T1000 (cell line): Measurements from ENCODE around the gene AMER1.
"Not testable (repeated sequence)": the region's sequence is repeated elsewhere in the genome, so short reads cannot be mapped to it uniquely, and the experiment has no call there.

Experiments used
- DNase-seq: peaks from one replicate; lab custom pipeline; 2025; ENCODE audit warnings: mixed read lengths; lab: John Stamatoyannopoulos, UW

AMER1 gene

DNA sequence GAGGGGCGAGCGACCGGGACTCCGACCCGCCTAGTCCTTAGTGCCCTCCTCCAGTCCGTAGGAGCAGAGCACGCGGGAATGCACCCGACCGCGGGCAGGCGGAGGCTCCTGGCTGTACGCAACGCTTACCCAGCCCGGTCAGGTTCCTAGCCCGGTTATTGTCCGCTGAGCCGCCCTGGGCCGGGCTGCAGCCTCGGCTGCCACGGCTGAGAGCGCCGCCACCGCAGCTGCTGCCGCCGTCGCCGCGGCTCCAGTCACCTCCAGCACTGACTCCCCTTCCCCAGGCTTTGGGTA, at the start of gene AMER1:
Gene AMER1 (minus strand): TSS at position 268 of the 294 bp plus-strand sequence. CDS start 12,422 bp downstream, outside the sequence.
- no peak for DNase-seq

DNA sequence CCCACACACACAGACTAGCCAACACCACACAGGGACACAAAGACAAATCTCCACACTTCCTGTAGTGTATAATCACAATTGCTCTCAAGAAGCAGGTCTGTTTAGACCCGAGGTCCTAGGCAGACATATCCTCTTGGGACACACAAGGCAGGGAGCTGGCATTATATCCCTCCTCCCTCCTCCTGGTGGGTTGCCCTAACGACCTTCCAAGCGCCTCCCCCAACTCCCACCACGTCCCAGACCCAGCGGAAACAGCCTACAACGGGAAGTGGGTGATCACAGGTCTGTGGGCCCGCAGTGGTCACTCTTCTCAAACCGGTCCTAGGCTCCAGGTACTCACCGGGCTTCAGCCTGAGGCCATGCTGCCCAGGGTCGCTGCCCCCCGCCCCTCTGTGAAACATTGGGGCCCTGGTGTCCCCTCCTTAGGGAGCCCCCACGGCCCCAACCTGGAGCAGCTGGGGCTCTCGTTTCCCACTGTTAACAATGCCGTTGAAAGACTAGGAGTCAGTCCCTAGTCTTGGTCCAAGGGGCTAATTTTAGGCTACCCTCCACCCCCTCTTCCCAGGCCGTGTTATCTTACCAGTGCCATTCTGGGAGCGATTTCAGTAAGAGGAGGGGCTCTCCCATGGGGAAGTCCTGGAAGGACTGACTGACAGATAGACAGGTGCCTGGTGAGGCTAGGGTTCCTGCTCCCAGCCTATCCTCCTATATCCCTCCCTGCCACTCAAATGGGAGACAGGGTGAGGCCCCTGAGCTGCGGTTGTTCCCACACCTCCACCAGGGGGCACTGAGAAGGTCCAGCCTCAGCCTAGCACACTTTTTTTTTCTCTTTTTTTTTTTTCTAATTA, 24.8 kb upstream of the AMER1 start, which contains the start of gene ASB12:
Gene ASB12 (minus strand): TSS at position 485 of the 848 bp plus-strand sequence. CDS start 4,957 bp downstream, outside the sequence.
- DNase-seq = no peak

DNA sequence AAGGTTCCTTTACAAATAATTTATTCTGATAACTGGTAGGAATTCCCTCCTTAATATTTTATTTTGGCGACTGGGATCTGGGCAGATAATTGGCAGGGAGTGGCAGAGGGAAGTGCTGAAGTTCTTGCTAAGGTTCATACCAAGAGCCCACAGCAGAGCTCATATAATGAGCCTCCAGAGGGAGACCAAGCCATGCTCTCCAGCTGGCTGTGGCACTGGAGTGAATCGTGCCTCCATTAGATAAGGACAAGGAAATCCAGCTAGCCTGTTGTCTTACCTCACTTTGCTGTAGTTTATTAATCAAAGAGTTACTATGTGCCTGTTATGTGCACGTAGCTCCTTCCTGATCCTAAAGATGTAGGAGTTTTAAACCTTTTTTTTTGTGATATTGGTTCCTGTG, 23.6 kb upstream of the AMER1 start:
- no peak for DNase-seq

DNA sequence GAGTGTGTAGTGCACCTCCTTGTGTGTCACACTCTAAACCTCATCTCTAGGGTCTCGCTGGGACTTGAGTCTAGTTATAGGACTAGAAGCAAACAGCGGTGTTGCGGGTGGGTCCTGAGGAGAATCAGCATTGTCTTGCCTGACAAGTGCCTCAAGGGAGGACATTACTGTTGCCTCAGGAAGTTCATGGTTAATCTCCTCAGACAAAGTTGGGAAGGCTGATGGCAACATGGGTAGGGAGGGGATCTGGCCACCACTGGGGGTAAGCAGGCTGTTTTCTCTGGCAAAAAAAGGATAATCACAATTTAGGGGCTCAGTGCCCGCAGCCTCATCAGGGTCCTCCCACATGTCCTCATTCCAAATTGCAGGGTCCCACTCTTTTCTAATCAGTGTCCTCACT, 12.5 kb upstream of the AMER1 start:
- DNase-seq = no peak

DNA sequence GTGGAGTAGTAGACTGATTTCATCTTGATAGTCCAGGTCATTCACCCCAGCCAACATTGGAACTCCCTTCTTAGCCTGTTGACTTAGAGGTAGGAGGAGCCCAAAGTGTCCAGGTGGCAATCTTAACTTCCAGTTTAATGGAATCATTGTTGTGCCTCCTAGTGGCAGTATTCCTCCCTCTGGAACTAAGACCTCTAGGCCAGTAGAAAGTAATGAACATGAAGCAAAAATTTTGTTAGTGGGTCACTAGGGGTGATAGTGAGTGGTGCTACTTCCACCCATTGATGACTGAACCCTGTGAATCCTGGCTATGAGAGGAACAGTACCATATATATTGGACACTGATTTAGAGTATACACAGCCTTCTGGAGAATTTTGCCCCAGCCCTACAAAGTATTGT, 8.5 kb upstream of the AMER1 start:
- DNase-seq = not testable (repeated sequence)

DNA sequence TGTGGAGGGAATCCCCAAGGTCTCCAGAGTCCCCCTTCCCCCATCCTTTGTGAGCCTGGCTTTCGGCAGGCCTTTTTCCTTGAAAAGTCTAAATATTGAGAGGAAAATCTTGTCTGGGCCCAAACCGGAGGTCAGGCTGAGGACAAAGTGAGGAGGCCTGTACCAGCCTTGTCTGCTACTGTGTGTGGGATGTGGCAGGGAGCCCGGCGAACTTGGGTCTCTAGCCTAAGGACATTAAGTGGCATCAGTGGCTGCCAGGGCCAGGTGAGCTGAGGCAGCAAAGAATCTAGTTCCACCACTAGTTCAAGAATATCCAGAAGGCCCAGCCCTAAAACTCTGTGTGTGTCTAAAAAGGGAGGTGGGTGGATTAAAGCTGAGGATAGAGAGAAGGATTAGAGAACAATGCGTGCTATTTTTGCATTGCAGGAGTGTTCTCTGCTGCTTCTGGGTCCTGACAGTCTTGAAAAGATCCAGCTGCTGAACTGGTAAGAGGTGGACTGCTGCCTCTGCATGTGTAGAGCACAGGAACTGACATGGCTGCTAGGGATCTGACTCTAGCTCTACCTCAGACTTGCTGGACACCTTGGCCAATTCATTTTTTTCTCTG, 1.2 kb upstream of the AMER1 start:
- DNase-seq = no peak

DNA sequence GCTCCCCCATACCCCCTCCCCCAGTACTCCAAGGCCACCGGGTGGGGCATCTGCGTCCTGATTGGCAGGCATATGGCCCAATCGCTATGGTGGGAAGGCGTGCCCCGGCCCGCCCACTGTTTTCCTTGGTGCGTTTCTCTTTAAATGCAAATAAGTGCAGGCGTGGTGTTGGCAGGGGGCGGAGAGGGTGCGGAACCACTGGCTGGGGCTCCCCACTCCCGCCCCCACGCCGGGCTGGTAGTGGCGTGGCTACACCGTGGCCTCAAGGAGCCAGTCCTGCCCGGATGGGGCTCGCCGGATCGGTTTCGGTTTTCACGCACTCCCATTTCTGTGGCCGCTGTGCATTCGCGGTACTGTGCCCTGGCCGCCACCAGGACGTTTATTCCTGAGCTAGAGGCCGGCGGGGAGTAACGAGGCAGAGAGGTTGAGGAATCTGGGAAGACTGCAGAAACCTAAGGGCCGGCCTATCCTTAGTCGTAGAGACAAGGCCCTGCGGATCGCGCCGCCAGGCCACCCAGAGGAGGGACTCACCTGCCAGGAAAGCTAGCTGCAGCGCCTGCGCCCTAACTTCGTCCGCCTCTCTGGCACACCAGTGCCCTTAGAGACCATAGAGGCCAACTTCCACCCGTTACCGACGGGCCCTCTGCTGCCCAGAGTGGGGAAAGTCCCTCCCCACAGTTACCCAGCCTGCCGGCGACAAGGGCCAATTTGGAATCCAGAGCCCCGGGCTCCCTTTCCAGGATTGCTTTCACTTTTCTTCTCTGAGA, 410 bp upstream of the AMER1 start:
- peak; percentile 89 for DNase-seq

DNA sequence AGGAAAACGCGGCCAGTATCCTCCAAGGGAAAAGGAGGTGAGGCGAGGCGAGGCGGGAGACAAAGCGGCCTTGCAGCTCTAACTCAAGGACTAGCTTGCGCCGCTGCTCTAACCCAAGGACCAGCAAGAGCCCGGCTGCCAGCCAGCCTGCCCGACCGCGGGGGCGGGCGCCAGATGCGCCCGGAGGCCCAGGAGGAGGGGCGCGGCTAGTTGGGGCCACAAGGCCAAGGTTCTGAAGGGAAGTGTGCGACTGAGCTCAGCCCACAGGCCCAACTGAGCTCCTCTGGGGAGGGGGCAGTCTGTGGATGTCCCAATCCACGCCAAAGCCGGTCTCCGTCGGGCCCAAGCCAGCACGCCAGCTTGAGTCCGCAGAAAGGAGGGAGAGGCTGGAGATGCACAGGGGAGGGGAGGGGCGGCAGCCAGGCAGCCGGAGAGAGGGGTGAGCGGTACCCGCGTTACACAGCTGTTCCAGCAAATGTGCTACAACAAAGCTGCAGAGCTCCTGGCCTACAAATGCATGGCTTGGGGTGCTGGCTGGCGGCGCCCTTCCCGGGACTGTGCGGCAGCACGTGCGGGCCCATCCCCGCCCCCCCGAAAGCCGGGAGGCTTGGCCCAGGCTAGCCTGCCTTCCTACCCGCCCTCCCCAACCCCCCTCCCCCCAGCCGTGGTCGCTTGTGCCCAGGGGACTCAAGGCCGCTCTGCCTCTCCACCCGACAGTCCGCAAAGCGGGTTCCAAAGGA, 637 bp downstream of the AMER1 start:
- no peak for DNase-seq

DNA sequence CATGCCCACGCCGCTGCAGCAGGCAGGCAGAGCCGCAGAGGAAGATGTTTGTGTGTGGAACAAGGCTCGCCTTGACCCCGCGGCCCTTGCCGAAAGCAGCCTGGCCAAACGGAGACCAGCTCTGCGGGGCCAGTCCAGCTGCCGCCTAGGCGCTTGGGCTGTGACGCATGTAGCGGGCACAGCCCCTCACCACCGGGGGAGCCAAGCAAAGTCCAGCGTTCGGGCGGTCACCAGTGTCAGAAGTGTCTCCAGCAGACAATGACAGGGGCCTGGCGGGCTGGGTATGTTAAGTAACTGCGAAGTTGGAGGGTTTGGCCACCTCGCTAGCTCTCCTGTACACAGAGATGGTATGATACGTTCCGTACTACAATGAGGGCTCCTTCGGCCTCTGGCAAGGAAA, 1.3 kb downstream of the AMER1 start:
- DNase-seq = no peak

DNA sequence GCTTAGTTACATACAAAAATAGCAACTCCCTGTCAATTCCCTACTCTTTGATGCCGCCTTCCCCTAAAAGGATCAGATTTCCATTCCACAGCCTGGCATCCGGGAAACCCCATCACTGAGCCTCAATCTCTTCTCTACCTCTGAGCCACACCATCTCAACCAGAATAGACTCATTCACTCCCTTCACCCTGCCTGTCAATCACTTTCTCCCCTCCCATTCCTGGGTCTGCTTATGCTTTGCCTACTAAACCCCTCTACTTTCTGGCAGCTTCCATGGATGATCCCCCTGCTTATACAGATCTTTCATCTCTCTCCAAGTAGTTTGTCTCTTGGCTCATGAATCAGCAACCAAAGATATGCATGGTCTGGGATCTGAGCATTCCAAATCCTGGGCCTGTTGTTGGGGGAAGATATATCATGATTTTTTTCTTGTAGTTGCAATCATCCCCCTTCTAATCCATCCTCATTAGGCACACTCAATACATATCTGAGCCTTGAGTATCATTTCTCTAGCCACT, 2.6 kb downstream of the AMER1 start:
- no peak for DNase-seq

DNA sequence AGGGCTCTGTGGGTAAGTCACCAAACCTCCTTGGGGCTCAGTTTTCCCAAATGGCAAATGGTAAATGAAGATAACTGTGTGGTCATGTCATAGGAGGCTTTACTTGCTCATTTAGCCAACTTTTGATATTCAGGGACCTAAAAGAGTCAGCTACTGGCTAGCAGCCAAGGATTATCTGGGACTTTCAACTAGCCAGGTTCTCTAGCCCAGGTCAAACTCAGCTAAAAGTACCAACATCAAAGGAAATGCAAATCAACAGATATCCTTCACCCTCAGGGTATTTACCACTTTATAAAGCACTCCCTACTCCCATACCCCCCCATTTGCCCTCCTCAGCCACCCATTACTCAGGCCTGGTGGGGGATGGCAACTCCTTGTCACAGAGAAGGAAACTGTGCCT, 7.5 kb downstream of the AMER1 start:
- no peak for DNase-seq

DNA sequence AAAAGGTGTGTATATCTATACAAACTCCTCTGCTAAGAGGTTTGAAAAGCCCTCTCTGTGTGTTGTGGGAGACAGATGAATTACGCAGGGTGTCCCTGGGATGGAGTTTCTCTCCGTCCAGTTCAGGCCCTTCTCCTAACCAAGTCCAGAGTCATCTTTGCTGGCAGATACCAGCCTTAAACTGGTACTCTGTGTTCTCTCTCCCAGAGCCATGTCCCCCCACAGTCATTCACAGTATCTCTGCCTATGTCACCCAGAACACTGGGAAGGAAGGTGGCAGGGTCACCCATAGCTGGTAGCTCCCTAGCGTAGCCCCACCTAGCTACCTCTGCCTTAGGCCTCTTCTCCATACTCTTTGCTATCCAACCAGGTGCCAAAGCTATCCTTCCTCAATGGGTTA, 8.9 kb downstream of the AMER1 start:
- DNase-seq = no peak

DNA sequence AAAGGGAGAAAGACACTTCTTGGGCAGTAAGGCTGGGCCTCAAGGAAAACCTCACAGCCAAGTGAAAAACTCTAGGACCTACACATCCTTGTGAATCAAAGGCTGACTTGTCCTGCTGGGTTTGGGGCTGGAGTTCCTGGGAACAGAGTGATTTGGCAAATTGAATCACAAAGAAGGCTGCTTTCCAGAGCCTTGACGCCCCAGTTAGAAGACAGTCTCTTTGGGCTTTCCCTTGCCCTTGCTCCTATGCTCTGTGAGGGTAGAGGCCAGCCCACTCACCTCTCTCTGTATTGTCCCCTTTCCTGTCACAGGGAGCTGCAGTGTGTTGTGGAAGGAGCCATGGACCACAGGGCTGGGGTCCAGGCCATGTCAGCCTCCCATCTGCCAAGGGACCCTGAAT, 9.6 kb downstream of the AMER1 start:
- no peak for DNase-seq

DNA sequence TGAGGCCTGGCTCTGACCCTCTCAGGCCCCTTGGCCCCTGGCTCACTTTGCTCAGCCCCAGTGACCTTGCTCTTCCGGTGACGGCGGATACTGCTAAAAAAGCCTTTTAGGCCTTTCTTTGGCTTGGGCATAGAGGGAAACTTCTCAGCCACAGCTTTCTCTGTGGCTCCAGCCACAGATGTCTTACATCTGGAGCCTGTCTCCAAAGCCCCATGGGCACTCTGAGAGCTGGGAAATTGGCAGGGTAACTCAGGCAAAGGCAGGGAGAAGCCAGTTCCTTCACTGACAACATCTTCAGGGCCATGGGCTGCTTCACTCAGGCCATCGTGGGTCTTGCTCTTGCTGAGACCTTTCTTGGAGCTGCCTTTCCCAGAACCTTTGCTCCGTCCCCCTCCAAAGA, 12.8 kb downstream of the AMER1 start:
- no peak for DNase-seq

DNA sequence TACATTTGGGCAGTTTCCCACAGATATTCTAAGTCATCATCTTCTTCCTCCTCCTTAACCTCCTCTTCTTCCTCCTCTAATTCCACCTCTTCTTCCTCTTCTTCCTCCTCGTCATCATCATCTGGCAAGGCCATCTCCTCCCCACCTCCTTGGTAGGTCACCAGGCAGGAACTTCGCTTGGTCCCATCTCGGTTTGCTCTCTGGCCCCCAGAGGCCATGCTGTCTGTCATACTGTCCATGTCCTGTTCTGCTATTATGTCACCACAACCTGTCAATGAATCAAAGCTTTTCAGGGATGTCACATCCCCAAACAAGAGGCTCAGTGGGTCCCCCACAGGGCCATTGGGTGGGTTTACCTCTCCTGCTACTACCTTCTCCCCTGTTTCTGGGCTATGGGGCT, 13.5 kb downstream of the AMER1 start:
- no peak for DNase-seq

DNA sequence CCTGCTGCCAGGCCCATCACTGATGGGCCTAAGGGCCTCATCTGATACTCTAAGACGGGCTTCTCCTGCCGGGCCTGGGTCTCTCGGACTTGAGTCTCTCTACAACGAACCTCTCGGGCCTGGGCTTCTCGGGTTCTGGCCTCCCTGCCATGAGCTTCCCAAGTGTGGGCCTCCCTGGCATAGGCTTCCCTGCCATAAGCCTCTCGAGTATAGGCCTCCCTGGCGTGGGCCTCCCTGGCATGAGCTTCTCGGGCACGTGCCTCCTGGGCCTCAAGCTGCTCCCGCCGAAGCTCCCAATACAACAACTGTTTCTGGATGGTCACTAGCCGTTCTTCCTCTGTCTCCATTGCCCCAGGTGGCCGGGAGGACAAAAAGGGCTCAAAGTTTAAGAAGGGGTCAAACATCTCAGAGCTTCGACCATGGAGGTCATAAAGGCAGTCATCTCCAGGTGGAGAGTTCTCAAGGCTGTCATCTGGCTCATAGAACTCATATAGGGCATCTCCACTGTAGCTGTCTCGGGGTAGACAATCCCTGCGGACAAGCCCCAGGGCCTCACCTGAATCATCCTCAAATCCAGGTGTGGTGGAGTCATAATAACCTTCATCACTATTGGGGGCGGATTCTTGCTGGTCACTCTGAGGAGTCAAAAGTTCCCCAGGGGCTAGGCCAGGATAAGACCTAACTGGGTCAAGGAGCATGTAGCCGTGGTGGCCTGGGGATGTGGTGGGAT, 14.1 kb downstream of the AMER1 start:
- no peak for DNase-seq

DNA sequence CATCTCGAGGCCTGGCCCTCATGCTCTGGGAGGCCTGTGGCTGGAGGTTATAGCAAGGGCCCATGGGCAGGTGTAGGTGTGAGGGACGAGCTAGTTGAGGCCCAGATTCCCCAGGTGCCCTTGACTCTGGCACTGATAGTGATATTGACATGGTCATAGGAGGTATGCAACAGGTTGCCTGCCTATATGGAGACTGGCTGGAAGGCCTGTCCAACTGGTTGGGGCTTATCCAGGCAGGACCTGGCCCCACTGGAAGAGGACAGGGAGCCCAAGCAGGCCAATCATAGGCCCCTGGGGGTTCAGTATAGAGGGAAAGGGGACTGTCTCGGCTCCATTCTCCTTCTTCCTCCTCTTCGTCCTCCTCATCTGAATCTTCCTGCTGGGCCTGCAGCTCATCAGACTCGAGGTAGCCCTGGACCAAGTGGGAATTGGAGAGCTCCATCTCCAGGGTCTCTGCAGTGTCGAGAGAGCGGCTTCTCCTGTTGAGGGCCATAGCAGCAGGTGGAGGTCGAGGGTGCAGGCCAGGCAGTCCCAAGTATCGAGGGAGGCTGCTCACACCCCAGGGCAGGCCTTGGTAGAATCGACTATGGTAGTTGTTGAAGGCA, 15.3 kb downstream of the AMER1 start:
- no peak for DNase-seq

DNA sequence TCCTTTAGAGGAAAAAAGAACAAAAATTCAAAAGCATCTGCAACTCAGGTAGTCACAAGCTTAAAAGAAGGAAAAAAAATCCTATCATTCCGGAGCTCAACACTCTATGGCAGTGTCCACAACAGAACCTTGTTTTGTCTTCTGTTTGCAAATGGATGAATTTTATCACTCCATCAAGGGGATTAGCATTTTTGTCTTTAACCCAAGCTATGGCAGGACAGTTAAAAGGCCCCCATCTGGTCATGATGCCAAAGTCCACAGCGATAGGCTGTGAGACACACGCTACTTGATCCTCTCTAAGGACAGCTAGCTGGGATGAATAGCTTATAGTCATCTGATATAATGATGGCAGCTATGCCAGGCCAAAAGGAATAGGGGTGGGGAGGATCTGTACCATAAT, 16.6 kb downstream of the AMER1 start:
- no peak for DNase-seq

DNA sequence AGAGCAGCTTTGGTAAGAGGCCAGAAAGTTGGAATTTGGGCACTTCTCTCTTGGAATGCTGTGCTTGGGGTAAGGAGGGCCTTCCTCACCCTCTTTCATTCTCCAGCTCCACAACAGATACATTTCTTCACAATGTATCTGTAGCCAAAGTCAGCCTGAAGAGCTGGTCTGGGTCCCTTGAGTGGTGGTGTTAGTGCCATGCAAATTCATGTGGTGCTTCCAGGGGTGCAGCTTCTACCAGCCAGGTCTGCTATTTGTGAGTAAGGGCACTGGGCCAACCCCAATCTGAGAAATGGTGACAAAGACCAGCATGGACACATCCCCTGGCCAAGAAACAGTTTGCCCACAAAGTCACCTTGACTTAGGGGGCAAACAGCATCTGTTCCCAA, 17.8 kb downstream of the AMER1 start:
- no peak for DNase-seq

DNA sequence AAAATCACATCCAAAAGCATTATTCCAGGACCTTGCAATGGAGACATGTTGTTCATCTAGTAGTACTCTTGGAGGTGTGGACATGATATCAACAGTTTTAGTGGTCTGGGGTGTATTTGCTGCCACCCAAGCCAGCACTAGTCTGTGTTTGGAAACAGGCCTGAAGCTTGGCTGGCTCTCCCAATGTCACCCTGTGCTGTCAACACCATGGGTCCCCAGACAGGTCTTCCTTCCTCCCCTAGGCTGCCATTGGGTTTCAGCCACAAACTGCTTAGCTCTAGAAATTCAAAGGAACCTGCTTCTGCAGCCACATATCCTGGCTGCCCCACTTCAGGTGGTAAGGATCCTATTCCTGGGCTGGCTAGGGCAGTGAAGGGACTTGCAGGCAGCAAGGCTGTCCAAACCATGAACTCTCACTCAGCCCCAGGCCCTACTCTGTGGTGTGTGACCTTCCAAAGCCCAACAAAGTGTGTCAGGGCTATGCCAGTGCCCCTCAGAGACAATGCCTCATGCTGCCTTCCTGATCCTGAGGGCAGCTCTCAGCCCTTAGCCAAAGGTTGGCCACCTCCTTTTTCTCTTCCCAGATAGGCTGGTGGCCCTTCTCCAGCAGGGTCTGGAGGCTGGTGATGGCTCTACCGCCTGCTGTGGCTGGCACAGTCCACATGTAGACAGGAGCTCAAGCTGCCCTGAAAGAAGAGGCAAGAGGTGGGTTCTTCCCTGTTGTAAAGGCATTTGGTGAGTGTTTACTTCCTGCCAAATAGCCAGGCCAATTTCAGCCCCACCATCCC, 18.3 kb downstream of the AMER1 start:
- DNase-seq = no peak
